Naive thymus-derived CD4-positive, alpha-beta T cell (primary cell): Measurements from ENCODE around the gene PRSS48. TPM values are rescaled to one million over a fixed set of nuclear protein-coding genes. Genes with fewer than 3 reads are reported as not detected.
"Not testable (repeated sequence)": the region's sequence is repeated elsewhere in the genome, so short reads cannot be mapped to it uniquely, and the experiment has no call there.

Source experiments
- ATAC-seq: fragments of 150-1000 bp; cut with Tn5 transposase; 2 replicates; pipeline ENCODE4 v1.10.0; 2021; ENCODE audit warnings: mild to moderate bottlenecking, moderate library complexity
- CTCF ChIA-PET: fragments of 350-600 bp; sonication (Branson Sonifier 250); formaldehyde crosslinking; loops from one replicate; lab custom pipeline; 2021; ENCODE audit warnings: antibody characterized with exemption; lab: Charles Lee
- POLR2A ChIA-PET: fragments of 350-600 bp; sonication (Branson Sonifier 250); formaldehyde crosslinking; loops from one replicate; lab custom pipeline; 2021; ENCODE audit warnings: antibody characterized with exemption, inconsistent platforms; lab: Charles Lee
- DNase-seq, 9 donors: peaks; one replicate each; pipeline versions ENCODE4 v3.0.0 to v3.0.0-alpha.2; 2020 to 2022; ENCODE audit warnings: mixed read lengths in 1 of 9
- H3K27ac ChIP-seq: one replicate; pipeline ENCODE4 v1.7.0; 2013; ENCODE audit warnings: mild to moderate bottlenecking, low read depth, low read length, moderate library complexity
- H3K27me3 ChIP-seq, 2 donors: one replicate each; pipeline ENCODE4 v1.7.0; 2013; ENCODE audit warnings: low read length in 2 of 2, mild to moderate bottlenecking in 2 of 2, moderate library complexity in 2 of 2; ENCODE audit not compliant: control insufficient read depth in 2 of 2, insufficient read depth in 2 of 2
- H3K36me3 ChIP-seq, 3 experiments: 1 replicate in 2 of 3; 2 replicates in 1 of 3; pipeline ENCODE4 v1.7.0; 2013; ENCODE audit warnings: low read length in 3 of 3, mild to moderate bottlenecking in 3 of 3, moderate library complexity in 1 of 3; ENCODE audit not compliant: insufficient read depth in 3 of 3, control insufficient read depth in 2 of 3
- H3K4me1 ChIP-seq, 2 donors: one replicate each; pipeline ENCODE4 v1.7.0; 2013; ENCODE audit warnings: low read length in 2 of 2, mild to moderate bottlenecking in 2 of 2, moderate library complexity in 1 of 2; ENCODE audit not compliant: control insufficient read depth in 2 of 2, insufficient read depth in 2 of 2
- H3K4me3 ChIP-seq: 2 replicates; pipeline ENCODE4 v1.7.0; 2013; ENCODE audit warnings: mild to moderate bottlenecking, low read length
- H3K9me3 ChIP-seq, 3 experiments: 1 replicate in 2 of 3; 2 replicates in 1 of 3; pipeline ENCODE4 v1.7.0; 2013; ENCODE audit warnings: low read length in 3 of 3; ENCODE audit not compliant: control insufficient read depth in 2 of 3
- H3K27ac Mint-ChIP-seq, 9 donors: one replicate each; pipeline ENCODE4 v1.8.0; 2020 to 2022; ENCODE audit warnings: mixed read lengths in 9 of 9, mild to moderate bottlenecking in 8 of 9, moderate library complexity in 5 of 9, inconsistent platforms in 2 of 9
- H3K27me3 Mint-ChIP-seq, 5 donors: one replicate each; pipeline ENCODE4 v1.8.0; 2021 to 2022; ENCODE audit warnings: mixed read lengths in 5 of 5, mild to moderate bottlenecking in 1 of 5
- H3K36me3 Mint-ChIP-seq, 5 donors: one replicate each; pipeline ENCODE4 v1.8.0; 2020 to 2022; ENCODE audit warnings: mixed read lengths in 5 of 5, mild to moderate bottlenecking in 3 of 5, inconsistent platforms in 1 of 5
- H3K4me1 Mint-ChIP-seq, 7 donors: one replicate each; pipeline ENCODE4 v1.8.0; 2020 to 2022; ENCODE audit warnings: mixed read lengths in 7 of 7, mild to moderate bottlenecking in 3 of 7, inconsistent platforms in 1 of 7
- H3K4me3 Mint-ChIP-seq, 10 donors: one replicate each; pipeline ENCODE4 v1.8.0; 2020 to 2022; ENCODE audit warnings: mild to moderate bottlenecking in 10 of 10, mixed read lengths in 10 of 10, moderate library complexity in 6 of 10, inconsistent platforms in 2 of 10
- H3K9me3 Mint-ChIP-seq, 11 donors: one replicate each; pipeline ENCODE4 v1.8.0; 2020 to 2022; ENCODE audit warnings: mixed read lengths in 11 of 11, mild to moderate bottlenecking in 4 of 11, inconsistent platforms in 1 of 11, moderate library complexity in 1 of 11
- intact Hi-C, 2 donors: fragments of 100-400 bp; cut with micrococcal nuclease; formaldehyde crosslinking; loops; one replicate each; pipeline ENCODE4 v1.15.1; 2023
- polyA plus RNA-seq, 2 donors: library from polyadenylated mRNA; unstranded; fragments of 300-500 nt; fragmentation: Illumina TruSeq; gene quantifications; one replicate each; pipeline ENCODE4 v1.2.3, GENCODE V29; 2021
- total RNA-seq, 6 experiments: library from RNA in 5 of 6; stranded (reverse) in 5 of 6; gene quantifications; 1 replicate in 5 of 6; 2 replicates in 1 of 6; pipeline ENCODE4 v1.2.3 and lab custom pipeline; 2021 to 2026

PRSS48 gene
- total and polyA plus RNA-seq, 7 experiments from 2014 or later, result not detected

GRCh38 chr4:151315212-151315886 lies 38.4 kb downstream of the PRSS48 start:
- Mint-ChIP-seq H3K4me1 (no peaks in the 10 kb centered on the region), H3K36me3 (no peaks in the 10 kb centered on the region), H3K27me3 (peaks cover 5 to 24% (median 16%) of the 10 kb centered on the region in 5 donors), H3K27ac (no peak overlapping the region), H3K4me3 (no peak overlapping the region), H3K9me3 (no peaks in the 10 kb centered on the region)
- Histone ChIP-seq H3K4me3 (no peak overlapping the region), H3K27me3 (no peaks in the 10 kb centered on the region), H3K4me1 (no peaks in the 10 kb centered on the region), H3K36me3 (no peaks in the 10 kb centered on the region), H3K9me3 (no peaks in the 10 kb centered on the region), H3K27ac (no peak overlapping the region)
- intact Hi-C loops, result no loop called here
- CTCF ChIA-PET, result no interaction called here
- DNase-seq, result no peak
- ATAC-seq, result no peak
- POLR2A ChIA-PET, result no interaction called here

GRCh38 chr4:151316645-151317044 lies 39.7 kb downstream of the PRSS48 start:
- H3K27me3 ChIP-seq, result no peaks in the 10 kb centered on the region
- Mint-ChIP-seq H3K27me3 (peaks cover 15 to 32% (median 29%) of the 10 kb centered on the region in 5 donors), H3K4me3 (no peak overlapping the region), H3K36me3 (no peaks in the 10 kb centered on the region), H3K4me1 (no peaks in the 10 kb centered on the region), H3K27ac (no peak overlapping the region), H3K9me3 (peaks cover 0 to 2% (median 0%) of the 10 kb centered on the region in 11 donors)
- ChIA-PET CTCF (interaction anchor here (0.6 kb wide), 1 partner anchor 41 kb away, joined by 3 read pairs; no protein-coding TSS in a partner anchor), POLR2A (no interaction called here)
- no peak overlapping the region for H3K4me3 ChIP-seq
- H3K36me3 ChIP-seq, result no peaks in the 10 kb centered on the region
- no peak for ATAC-seq
- DNase-seq, result no peak
- no peak overlapping the region for H3K27ac ChIP-seq
- intact Hi-C loops, result no loop called here
- no peaks in the 10 kb centered on the region for H3K9me3 ChIP-seq
- no peaks in the 10 kb centered on the region for H3K4me1 ChIP-seq

- Mint-ChIP-seq H3K4me1 (no peaks in the 10 kb centered on the region), H3K36me3 (no peaks in the 10 kb centered on the region), H3K4me3 (no peak overlapping the region), H3K9me3 (peaks cover 0 to 2% (median 0%) of the 10 kb centered on the region in 11 donors), H3K27ac (no peak overlapping the region), H3K27me3 (peaks cover 28 to 50% (median 43%) of the 10 kb centered on the region in 5 donors)
- ChIA-PET POLR2A (no interaction called here), CTCF (no interaction called here)
- DNase-seq (no peak), ATAC-seq (no peak)
- H3K27ac ChIP-seq, result no peak overlapping the region
- H3K4me1 ChIP-seq, result no peaks in the 10 kb centered on the region
- no peaks in the 10 kb centered on the region for H3K27me3 ChIP-seq
- H3K9me3 ChIP-seq, result no peaks in the 10 kb centered on the region
- intact Hi-C loops, result no loop called here
- no peak overlapping the region for H3K4me3 ChIP-seq
- H3K36me3 ChIP-seq, result no peaks in the 10 kb centered on the region
These were observed 41.5 kb downstream of the PRSS48 start for GRCh38 chr4:151318307-151319006.

DNA sequence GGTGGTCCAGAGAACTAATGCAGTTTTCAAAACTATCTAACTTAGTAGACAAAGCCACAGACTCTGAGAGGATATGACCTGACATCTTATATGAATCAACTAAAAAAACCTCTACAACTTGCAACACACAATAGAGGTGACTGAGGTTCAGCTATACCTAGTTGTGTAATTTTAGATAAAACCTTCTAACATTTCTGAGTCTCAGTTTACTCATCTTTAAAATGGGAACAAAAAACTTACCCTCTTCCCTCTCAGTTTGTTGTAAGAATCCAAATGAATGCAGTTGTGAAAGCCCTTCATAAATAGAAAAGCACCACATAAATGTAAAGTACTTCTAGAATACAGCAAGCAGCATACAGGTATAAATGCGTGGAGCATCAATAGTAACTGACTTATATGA lies 42.5 kb downstream of the PRSS48 start:
- Mint-ChIP-seq H3K9me3 (peaks cover 0 to 2% (median 0%) of the 10 kb centered on the region in 11 donors), H3K4me3 (no peak overlapping the region), H3K27me3 (peaks cover 39 to 60% (median 53%) of the 10 kb centered on the region in 5 donors), H3K36me3 (peaks cover 0 to 4% (median 0%) of the 10 kb centered on the region in 5 donors), H3K4me1 (peaks cover 0 to 7% (median 6%) of the 10 kb centered on the region in 7 donors), H3K27ac (no peak overlapping the region)
- Histone ChIP-seq H3K4me1 (no peaks in the 10 kb centered on the region), H3K27me3 (no peaks in the 10 kb centered on the region), H3K36me3 (no peaks in the 10 kb centered on the region), H3K4me3 (no peak overlapping the region), H3K27ac (no peak overlapping the region), H3K9me3 (no peaks in the 10 kb centered on the region)
- no peak for ATAC-seq
- ChIA-PET POLR2A (no interaction called here), CTCF (no interaction called here)
- no peak for DNase-seq
- intact Hi-C loops, result no loop called here

- Mint-ChIP-seq H3K27ac (no peak overlapping the region), H3K36me3 (peaks cover 0 to 10% (median 0%) of the 10 kb centered on the region in 5 donors), H3K4me1 (peaks cover 2 to 18% (median 16%) of the 10 kb centered on the region in 7 donors), H3K4me3 (no peak overlapping the region), H3K27me3 (peaks cover 52 to 75% (median 63%) of the 10 kb centered on the region in 5 donors), H3K9me3 (peaks cover 0 to 5% (median 0%) of the 10 kb centered on the region in 11 donors)
- DNase-seq (no peak), ATAC-seq (no peak)
- intact Hi-C loops, result no loop called here
- Histone ChIP-seq H3K4me3 (no peak overlapping the region), H3K4me1 (no peaks in the 10 kb centered on the region), H3K36me3 (no peaks in the 10 kb centered on the region), H3K27ac (no peak overlapping the region), H3K9me3 (no peaks in the 10 kb centered on the region), H3K27me3 (no peaks in the 10 kb centered on the region)
- CTCF ChIA-PET, result interaction anchor here (0.6 kb wide), 1 partner anchor 1605 kb away, joined by 3 read pairs; no protein-coding TSS in a partner anchor
- POLR2A ChIA-PET, result no interaction called here
These were observed 44.6 kb downstream of the PRSS48 start for GRCh38 chr4:151321586-151321985.

DNA sequence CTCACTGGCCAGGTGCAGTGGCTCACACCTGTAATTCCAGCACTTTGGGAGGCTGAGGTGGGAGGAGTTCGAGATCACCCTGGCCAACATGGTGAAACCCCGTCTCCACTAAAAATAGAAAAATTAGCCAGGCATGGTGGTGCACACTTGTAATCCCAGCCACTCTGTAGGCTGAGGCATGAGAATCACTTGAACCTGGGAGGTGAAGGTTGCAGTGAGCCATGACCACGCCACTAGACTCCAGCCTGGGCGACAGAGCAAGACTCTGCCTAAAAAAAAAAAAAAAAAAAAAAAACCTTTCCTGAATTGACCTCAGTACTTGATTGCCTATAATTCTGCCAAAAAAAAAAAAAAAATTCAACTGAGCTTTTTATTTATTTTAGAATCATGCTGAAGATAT lies 45.2 kb downstream of the PRSS48 start:
- H3K4me1 ChIP-seq, H3K27me3 ChIP-seq, H3K9me3 Mint-ChIP-seq, H3K36me3 ChIP-seq, H3K4me3 ChIP-seq, intact Hi-C loops, H3K27ac Mint-ChIP-seq, H3K9me3 ChIP-seq, H3K4me3 Mint-ChIP-seq, DNase-seq, ATAC-seq, POLR2A ChIA-PET, H3K27ac ChIP-seq: not testable (repeated sequence)
- peaks cover 2 to 18% (median 16%) of the 10 kb centered on the region in 7 donors for H3K4me1 Mint-ChIP-seq
- CTCF ChIA-PET, result interaction anchor here (0.6 kb wide), 1 partner anchor 202 kb away, joined by 3 read pairs; no protein-coding TSS in a partner anchor
- H3K36me3 Mint-ChIP-seq, result peaks cover 0 to 10% (median 0%) of the 10 kb centered on the region in 5 donors
- peaks cover 54 to 73% (median 65%) of the 10 kb centered on the region in 5 donors for H3K27me3 Mint-ChIP-seq
